HG02870 (cell line): ENCODE data around the gene HS3ST4.

ENCODE experiments used
- ATAC-seq: cut with Tn5 transposase; IDR thresholded peaks from one replicate; pipeline ENCODE4 v1.9.1; 2021; ENCODE audit warnings: mild to moderate bottlenecking, moderate library complexity; ENCODE audit not compliant: unreplicated experiment

Gene HS3ST4

DNA sequence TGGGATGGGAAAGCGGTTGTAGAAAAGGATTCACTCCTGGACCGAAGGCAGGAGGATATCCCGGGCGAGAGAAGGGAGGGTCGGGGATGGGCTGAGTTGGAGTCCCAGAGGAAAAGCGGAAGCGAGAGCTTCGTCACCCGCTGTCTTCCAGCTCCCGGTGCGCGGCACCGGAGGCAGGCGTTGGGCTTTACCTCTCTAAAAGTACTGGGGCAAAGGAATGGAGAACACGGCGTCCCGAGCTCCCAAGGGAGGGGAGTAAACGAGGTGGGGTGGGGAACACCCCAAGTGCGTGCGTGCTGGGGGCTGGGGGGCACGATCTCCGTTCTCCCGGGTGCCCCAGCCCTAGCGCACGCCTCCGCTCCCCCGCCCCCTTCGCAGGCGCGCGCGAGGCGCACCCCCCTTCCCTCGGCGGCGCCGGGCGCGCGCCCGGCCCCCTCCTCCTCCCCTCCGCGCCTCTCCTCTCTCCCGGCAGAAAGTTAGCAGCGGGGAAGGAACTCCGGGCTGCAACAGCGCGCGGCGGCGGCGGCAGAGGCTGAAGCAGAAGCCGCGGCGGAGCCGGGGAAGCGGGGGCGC lies at the start of gene HS3ST4:
TSS of gene HS3ST4 (plus strand) at position 441 of the 573 bp plus-strand sequence.
- ATAC-seq: no peak

DNA sequence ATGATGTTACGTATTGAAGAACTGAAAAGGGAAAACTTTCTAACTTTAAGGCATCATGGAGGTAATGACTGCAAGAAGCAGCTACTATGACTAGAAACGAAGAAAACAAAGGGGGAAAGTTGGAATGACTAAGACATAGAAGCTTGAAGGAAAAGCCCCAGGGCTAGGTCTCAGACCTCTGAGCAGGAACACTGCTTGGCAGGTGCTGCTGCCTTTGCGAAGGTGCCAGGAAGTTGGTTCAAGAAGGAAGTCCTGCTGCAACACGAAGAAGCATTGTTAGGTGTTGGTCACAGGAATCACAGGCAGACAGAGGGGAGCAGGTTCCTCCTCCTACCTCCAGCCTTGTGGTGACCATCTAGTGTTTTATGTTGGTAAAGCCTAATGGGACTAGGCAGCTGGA lies 48.1 kb upstream of the HS3ST4 start:
- ATAC-seq: no peak

- no peak for ATAC-seq
Observed at GRCh38 chr16:25656639-25657038, 35.1 kb upstream of the HS3ST4 start.

- ATAC-seq: no peak
Observed at GRCh38 chr16:25676820-25677219, 14.9 kb upstream of the HS3ST4 start.

- ATAC-seq: no peak
Observed at GRCh38 chr16:25679511-25679910, 12.2 kb upstream of the HS3ST4 start.

GRCh38 chr16:25689137-25689836 lies 2.5 kb upstream of the HS3ST4 start:
- no peak for ATAC-seq

DNA sequence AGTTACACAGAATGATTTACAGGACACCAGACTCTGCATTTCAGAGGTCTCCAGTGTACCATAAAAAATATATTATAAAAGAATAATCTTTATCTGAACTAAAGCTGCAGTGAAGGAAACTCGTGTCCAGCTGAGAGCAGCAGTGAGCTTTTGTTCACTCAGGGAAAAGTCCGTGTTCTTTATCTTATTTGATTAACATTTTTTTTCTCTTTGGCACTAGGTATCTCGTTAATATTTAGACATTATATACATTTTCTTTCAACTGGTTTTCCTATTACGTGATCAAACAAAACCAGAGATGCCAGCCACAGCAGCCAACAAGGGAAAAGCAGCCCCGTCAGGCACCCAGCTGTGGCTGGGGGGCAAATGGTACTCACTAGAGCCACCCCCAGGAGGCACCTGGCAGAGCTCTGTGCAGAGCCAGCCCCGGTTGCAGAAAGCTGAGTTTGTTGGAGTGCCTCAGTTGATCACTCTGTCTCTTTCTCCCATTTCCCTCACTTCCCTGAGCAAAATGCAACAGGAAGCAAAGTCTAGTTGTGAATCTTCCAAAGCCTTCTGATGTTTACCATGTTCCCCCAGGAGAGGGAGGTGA lies 1.1 kb upstream of the HS3ST4 start:
- no peak for ATAC-seq

DNA sequence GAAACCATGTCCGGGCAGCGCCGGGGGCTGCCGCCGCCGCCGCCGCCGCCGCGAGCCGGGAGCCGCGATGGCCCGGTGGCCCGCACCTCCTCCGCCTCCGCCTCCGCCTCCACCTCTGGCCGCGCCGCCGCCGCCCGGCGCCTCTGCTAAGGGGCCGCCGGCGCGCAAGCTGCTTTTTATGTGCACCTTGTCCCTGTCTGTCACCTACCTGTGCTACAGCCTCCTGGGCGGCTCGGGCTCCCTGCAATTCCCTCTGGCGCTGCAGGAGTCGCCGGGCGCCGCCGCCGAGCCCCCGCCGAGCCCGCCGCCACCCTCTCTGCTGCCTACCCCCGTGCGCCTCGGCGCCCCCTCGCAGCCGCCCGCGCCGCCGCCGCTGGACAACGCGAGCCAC lies 587 bp downstream of the HS3ST4 start:
- no peak for ATAC-seq

DNA sequence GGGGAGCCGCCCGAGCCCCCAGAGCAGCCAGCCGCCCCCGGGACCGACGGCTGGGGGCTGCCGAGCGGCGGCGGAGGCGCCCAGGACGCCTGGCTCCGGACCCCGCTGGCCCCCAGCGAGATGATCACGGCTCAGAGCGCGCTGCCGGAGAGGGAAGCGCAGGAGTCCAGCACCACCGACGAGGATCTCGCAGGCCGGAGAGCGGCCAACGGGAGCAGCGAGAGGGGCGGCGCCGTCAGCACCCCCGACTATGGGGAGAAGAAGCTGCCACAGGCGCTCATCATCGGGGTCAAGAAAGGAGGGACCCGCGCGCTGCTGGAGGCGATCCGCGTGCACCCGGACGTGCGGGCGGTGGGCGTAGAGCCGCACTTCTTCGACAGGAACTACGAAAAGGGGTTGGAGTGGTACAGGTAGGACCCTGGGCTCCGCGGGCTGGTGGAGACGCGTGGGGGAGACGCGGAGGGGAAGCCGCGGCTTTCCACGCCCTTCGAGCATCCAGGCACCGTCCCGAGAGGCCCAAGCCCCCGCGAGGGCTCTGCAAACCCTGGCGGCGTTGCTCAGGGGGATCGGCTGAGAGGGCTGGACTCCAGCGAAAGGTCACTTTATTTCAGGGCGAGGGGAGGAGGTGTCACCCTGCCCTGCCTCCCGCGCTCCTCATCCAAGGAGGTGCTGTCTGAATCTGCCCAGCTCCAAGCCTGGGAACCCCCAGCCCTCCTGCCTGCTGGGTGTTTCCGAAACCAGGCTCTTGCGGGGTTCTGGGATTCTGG lies 1.2 kb downstream of the HS3ST4 start:
- no peak for ATAC-seq

GRCh38 chr16:25693631-25694030 lies 1.9 kb downstream of the HS3ST4 start:
- no peak for ATAC-seq

- ATAC-seq: no peak
Observed at GRCh38 chr16:25699069-25699468, 7.3 kb downstream of the HS3ST4 start.

- no peak for ATAC-seq
Observed at GRCh38 chr16:25700547-25700946, 8.8 kb downstream of the HS3ST4 start.

GRCh38 chr16:25707553-25707952 lies 15.8 kb downstream of the HS3ST4 start:
- ATAC-seq: no peak

- ATAC-seq: no peak
Observed at GRCh38 chr16:25707982-25708583, 16.3 kb downstream of the HS3ST4 start.

GRCh38 chr16:25709213-25709612 lies 17.5 kb downstream of the HS3ST4 start:
- ATAC-seq: no peak

DNA sequence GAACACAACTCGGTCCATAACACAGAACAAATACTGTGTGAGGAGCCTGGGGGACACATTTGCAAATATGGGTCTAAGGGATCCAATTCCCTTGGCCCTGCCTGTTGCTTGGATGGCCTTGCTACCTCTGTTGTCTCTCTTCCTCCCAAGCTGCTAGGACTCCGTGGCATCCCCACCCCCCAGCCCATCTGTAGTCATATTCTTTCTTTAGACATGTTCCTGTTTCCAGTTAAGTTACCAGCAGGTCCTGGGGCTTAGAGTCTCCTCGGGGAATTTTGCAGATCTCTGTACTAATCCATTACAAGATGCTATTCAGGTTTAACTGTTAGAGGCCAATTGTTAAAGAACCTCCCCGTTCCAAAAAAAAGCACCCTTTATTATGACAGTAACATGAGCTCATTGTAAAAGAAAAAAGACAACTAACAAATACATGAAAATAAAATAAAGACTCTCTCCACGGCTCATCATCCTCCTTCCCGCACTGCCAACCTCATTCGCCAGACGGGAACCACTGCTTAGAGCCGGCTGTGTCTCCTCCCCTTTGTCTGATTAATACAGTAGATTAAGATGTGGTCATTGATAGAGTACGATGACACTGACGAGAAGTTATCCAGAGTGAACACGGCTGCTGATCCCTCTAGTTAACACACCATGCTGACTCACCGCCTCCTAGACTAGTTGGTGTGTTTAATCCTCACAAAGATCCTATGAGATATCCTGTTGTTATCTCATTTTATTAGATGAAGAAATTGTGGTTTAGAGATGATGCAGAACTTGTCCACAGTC lies 22.2 kb downstream of the HS3ST4 start:
- no peak for ATAC-seq

DNA sequence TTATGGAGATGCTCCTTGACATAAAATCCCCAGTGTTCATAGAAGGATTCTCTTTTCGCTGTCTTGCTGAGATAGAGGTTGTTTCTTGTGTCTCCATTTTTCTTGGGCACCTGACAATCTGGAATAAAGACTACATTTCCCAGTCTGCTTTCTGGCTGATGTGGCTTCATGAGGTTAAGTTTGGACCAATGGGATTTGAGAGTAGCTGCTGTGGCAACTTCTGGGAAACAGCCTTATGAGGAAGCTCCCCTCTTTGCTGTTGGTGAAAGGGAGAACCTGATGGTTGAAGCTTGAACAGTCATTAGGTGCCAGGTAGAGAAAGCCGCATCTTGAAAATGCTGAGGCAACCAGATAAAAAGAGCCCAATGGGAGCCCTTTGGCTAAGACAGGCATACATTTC lies 24.4 kb downstream of the HS3ST4 start:
- no peak for ATAC-seq

GRCh38 chr16:25721439-25721838 lies 29.7 kb downstream of the HS3ST4 start:
- ATAC-seq: no peak

DNA sequence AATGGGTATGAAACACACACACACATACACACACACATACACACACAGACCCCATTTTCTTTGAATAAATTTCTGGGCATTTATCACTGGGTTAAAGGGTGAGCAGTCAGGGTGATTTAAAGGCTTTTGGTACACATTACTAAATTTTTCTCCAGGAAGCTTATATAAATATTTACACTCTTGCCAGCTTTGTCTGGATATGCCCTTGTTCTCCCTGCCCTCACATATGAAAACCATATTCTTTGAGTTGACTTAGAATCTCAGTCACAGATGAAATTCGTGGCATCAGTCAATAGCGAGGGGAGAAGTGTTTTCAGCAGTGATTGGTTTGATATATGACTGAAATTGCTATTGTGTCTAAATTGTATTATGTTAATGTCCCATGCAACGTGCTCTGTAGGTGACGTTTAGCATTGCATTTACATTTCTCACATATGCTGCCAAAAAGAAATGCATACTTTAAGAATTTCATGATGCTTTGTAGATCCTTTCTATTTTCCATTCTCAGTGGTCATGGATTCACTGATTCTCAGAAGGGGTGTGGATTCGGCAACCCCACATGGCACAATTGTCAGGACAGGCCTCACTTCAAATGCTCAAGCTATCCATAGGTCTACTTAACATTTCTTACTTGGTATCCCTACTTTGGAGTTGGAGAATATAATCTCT lies 34.8 kb downstream of the HS3ST4 start:
- no peak for ATAC-seq
